H9 (cell line): Measurements from ENCODE around the gene C1orf141. TPM values are rescaled to one million over a fixed set of nuclear protein-coding genes. Genes with fewer than 3 reads are reported as not detected.

ENCODE experiments used
- DNase-seq: peaks from one replicate; pipeline ENCODE4 v3.0.0-alpha.2; 2017
- H2AFZ ChIP-seq: one replicate; pipeline ENCODE4 v1.6.1; 2013; ENCODE audit warnings: mild to moderate bottlenecking, low read length, control low read depth, moderate library complexity
- H2AK5ac ChIP-seq: 2 replicates; pipeline ENCODE4 v1.6.1; 2013; ENCODE audit warnings: low read length, control low read depth, mixed read lengths; ENCODE audit not compliant: insufficient read length
- H2BK120ac ChIP-seq: one replicate; pipeline ENCODE4 v1.6.1; 2013; ENCODE audit warnings: low read depth, mild to moderate bottlenecking, low read length, control low read depth, inconsistent platforms; ENCODE audit not compliant: poor library complexity, severe bottlenecking
- H2BK12ac ChIP-seq: 2 replicates; pipeline ENCODE4 v1.6.1; 2013; ENCODE audit warnings: low read length, control low read depth, mixed read lengths, low read depth; ENCODE audit not compliant: insufficient read length
- H2BK15ac ChIP-seq: 2 replicates; pipeline ENCODE4 v1.6.1; 2013; ENCODE audit warnings: low read depth, low read length, control low read depth
- H2BK20ac ChIP-seq: one replicate; pipeline ENCODE4 v1.6.1; 2013; ENCODE audit warnings: low read depth, mild to moderate bottlenecking, low read length, control low read depth, inconsistent platforms; ENCODE audit not compliant: poor library complexity, severe bottlenecking
- H2BK5ac ChIP-seq: 2 replicates; pipeline ENCODE4 v1.6.1; 2013; ENCODE audit warnings: low read length, control low read depth, mixed read lengths; ENCODE audit not compliant: insufficient read length
- H3K14ac ChIP-seq: 2 replicates; pipeline ENCODE4 v1.6.1; 2013; ENCODE audit warnings: low read length, control low read depth; ENCODE audit not compliant: insufficient read depth
- H3K18ac ChIP-seq: 2 replicates; pipeline ENCODE4 v1.6.1; 2013; ENCODE audit warnings: low read depth, mild to moderate bottlenecking, mixed read lengths, low read length, control low read depth; ENCODE audit not compliant: insufficient read length
- H3K23ac ChIP-seq: 2 replicates; pipeline ENCODE4 v1.6.1; 2013; ENCODE audit warnings: low read length, control low read depth, mixed read lengths, low read depth; ENCODE audit not compliant: insufficient read length
- H3K23me2 ChIP-seq: 2 replicates; pipeline ENCODE4 v1.6.1; 2013; ENCODE audit warnings: low read depth, mild to moderate bottlenecking, mixed read lengths, low read length, control low read depth; ENCODE audit not compliant: insufficient read length, poor library complexity, severe bottlenecking
- H3K27ac ChIP-seq: 2 replicates; pipeline ENCODE4 v1.5.1; 2013; ENCODE audit warnings: low read length, control low read depth, mixed read lengths, low read depth; ENCODE audit not compliant: insufficient read length
- H3K27me3 ChIP-seq: 2 replicates; pipeline ENCODE4 v1.6.1; 2013; ENCODE audit warnings: low read length, control low read depth, inconsistent platforms; ENCODE audit not compliant: insufficient read depth
- H3K4ac ChIP-seq: 2 replicates; pipeline ENCODE4 v1.6.1; 2013; ENCODE audit warnings: low read depth, mild to moderate bottlenecking, control low read depth, inconsistent platforms, low read length, moderate library complexity
- H3K4me1 ChIP-seq: 2 replicates; pipeline ENCODE4 v1.6.1; 2013; ENCODE audit warnings: low read length, control low read depth, inconsistent platforms; ENCODE audit not compliant: insufficient read depth
- H3K4me2 ChIP-seq: 2 replicates; pipeline ENCODE4 v1.6.1; 2013; ENCODE audit warnings: low read length, control low read depth, mixed read lengths; ENCODE audit not compliant: insufficient read length, insufficient read depth
- H3K56ac ChIP-seq: 2 replicates; pipeline ENCODE4 v1.6.1; 2013; ENCODE audit warnings: low read depth, mild to moderate bottlenecking, mixed read lengths, low read length, control low read depth; ENCODE audit not compliant: insufficient read length
- H3K79me1 ChIP-seq: 2 replicates; pipeline ENCODE4 v1.6.1; 2013; ENCODE audit warnings: low read depth, mild to moderate bottlenecking, moderate library complexity, low read length, control low read depth, inconsistent platforms; ENCODE audit not compliant: insufficient read depth, poor library complexity, severe bottlenecking
- H3K79me2 ChIP-seq: 2 replicates; pipeline ENCODE4 v1.6.1; 2013; ENCODE audit warnings: low read length, control low read depth, inconsistent platforms; ENCODE audit not compliant: insufficient read depth
- H3K9ac ChIP-seq: 2 replicates; pipeline ENCODE4 v1.6.1; 2013; ENCODE audit warnings: low read length, control low read depth, mixed read lengths; ENCODE audit not compliant: insufficient read length; ENCODE audit errors: extremely low read depth
- H3K9me3 ChIP-seq: one replicate; pipeline ENCODE4 v1.6.1; 2013; ENCODE audit warnings: low read depth, low read length, inconsistent platforms; ENCODE audit not compliant: control insufficient read depth
- H3T11ph ChIP-seq: one replicate; pipeline ENCODE4 v1.6.1; 2013; ENCODE audit warnings: mild to moderate bottlenecking, low read length, control low read depth, inconsistent platforms
- H4K20me1 ChIP-seq: one replicate; pipeline ENCODE4 v1.6.1; 2013; ENCODE audit not compliant: control insufficient read depth, insufficient read length, insufficient read depth
- H4K5ac ChIP-seq: 2 replicates; pipeline ENCODE4 v1.6.1; 2013; ENCODE audit warnings: low read depth, mild to moderate bottlenecking, mixed read lengths, low read length, control low read depth; ENCODE audit not compliant: insufficient read length
- H4K8ac ChIP-seq: replicated peaks from 2 replicates; pipeline ENCODE4 v1.6.1; 2013; ENCODE audit warnings: low read length, control low read depth, mixed read lengths, low read depth; ENCODE audit not compliant: insufficient read length
- H4K91ac ChIP-seq: 2 replicates; pipeline ENCODE4 v1.6.1; 2013; ENCODE audit warnings: low read depth, mild to moderate bottlenecking, moderate library complexity, mixed read lengths, low read length, control low read depth; ENCODE audit not compliant: insufficient read length
- H3K27ac Mint-ChIP-seq, 3 experiments: 2 replicates in 2 of 3; 3 replicates in 1 of 3; pipeline ENCODE4 v1.8.0; 2020 to 2021; ENCODE audit warnings: mixed read lengths in 3 of 3, mild to moderate bottlenecking in 1 of 3, moderate library complexity in 1 of 3
- H3K27me3 Mint-ChIP-seq: 2 replicates; pipeline ENCODE4 v1.8.0; 2021; ENCODE audit warnings: low read depth, mild to moderate bottlenecking, moderate library complexity, mixed read lengths
- H3K36me3 Mint-ChIP-seq, 3 experiments: 2 replicates in 2 of 3; 3 replicates in 1 of 3; pipeline ENCODE4 v1.8.0; 2020 to 2021; ENCODE audit warnings: low read depth in 3 of 3, mixed read lengths in 3 of 3; ENCODE audit not compliant: insufficient read depth in 1 of 3
- H3K4me1 Mint-ChIP-seq, 2 experiments: 2 replicates each; pipeline ENCODE4 v1.8.0; 2020; ENCODE audit warnings: mixed read lengths in 2 of 2
- H3K4me3 Mint-ChIP-seq, 2 experiments: 2 replicates in 1 of 2; 3 replicates in 1 of 2; pipeline ENCODE4 v1.8.0; 2020 to 2021; ENCODE audit warnings: mild to moderate bottlenecking in 2 of 2, mixed read lengths in 2 of 2, moderate library complexity in 1 of 2
- H3K9me3 Mint-ChIP-seq, 2 experiments: 2 replicates in 1 of 2; 3 replicates in 1 of 2; pipeline ENCODE4 v1.8.0; 2020; ENCODE audit warnings: mild to moderate bottlenecking in 2 of 2, mixed read lengths in 2 of 2, moderate library complexity in 1 of 2
- CTCF ChIP-seq: fragments of 200-600 bp; sonication (generic); conservative IDR thresholded peaks from 3 replicates; pipeline ENCODE4 v1.8.0; 2021; ENCODE audit warnings: antibody characterized with exemption, mild to moderate bottlenecking
- WGBS: extraction: QIAGEN DNeasy Blood & Tissue Kit; methylation state at CpG from one replicate; pipeline ENCODE4 v1.1.7; 2013; ENCODE audit warnings: missing lambda C conversion rate, low lambda C conversion rate, mixed read lengths; ENCODE audit not compliant: insufficient read length; ENCODE audit errors: extremely low coverage; 5-methylcytosine and 5-hydroxymethylcytosine counted together
- total RNA-seq: library from RNA; stranded (reverse); gene quantifications from 2 replicates; pipeline ENCODE4 v1.2.1, GENCODE V29; 2021

The C1orf141 gene
- total RNA-seq, 1 experiment from 2014 or later, result not detected

- Histone ChIP-seq H4K8ac (no peak overlapping the region), H3K79me2 (no peaks in the 10 kb centered on the region), H3K9ac (no peak overlapping the region), H2BK5ac (no peak overlapping the region), H3K27ac (no peak overlapping the region), H3K23me2 (no peaks in the 10 kb centered on the region), H4K91ac (no peak overlapping the region), H3K14ac (no peak overlapping the region), H2BK20ac (no peak overlapping the region), H3K79me1 (no peaks in the 10 kb centered on the region), H4K20me1 (no peaks in the 10 kb centered on the region), H3K9me3 (no peaks in the 10 kb centered on the region), H3K18ac (no peak overlapping the region), H2BK12ac (no peak overlapping the region), H4K5ac (no peak overlapping the region), H2AFZ (no peak overlapping the region), H2AK5ac (no peak overlapping the region), H3K4me1 (no peaks in the 10 kb centered on the region), H3K23ac (no peak overlapping the region), H3T11ph (no peak overlapping the region), H3K56ac (no peak overlapping the region), H3K4ac (no peak overlapping the region), H2BK15ac (no peak overlapping the region), H3K4me2 (no peak overlapping the region), H2BK120ac (no peak overlapping the region), H3K27me3 (no peaks in the 10 kb centered on the region)
- no CpG with 5 or more reads among the region's 3 CpGs for WGBS
- no peak for TF ChIP-seq CTCF
- no peaks in the 10 kb centered on the region; the same call in 1 of the 2 replicates for H3K27me3 Mint-ChIP-seq
- no peaks in the 10 kb centered on the region for H3K36me3 Mint-ChIP-seq
- peaks cover 9% of the 10 kb centered on the region in 2 experiments for H3K4me1 Mint-ChIP-seq
- no peak for DNase-seq
- H3K27ac Mint-ChIP-seq, result no peak overlapping the region
- H3K9me3 Mint-ChIP-seq, result no peaks in the 10 kb centered on the region
- H3K4me3 Mint-ChIP-seq, result no peak overlapping the region
These were observed 76.0 kb downstream of the C1orf141 start for GRCh38 chr1:67058761-67059160.
